HEK293T (cell line): ENCODE results near the gene SLC6A11.

Experiments used
- ARNT ChIP-seq: fragments of 450-650 bp; IDR thresholded peaks from 2 replicates; pipeline ENCODE4 v1.6.1; 2017; ENCODE audit warnings: mild to moderate bottlenecking
- BHLHE40 ChIP-seq: fragments of 450-650 bp; IDR thresholded peaks from 2 replicates; pipeline ENCODE4 v1.6.1; 2016; ENCODE audit warnings: mild to moderate bottlenecking, moderate library complexity, borderline replicate concordance
- ELF4 ChIP-seq: fragments of 450-650 bp; IDR thresholded peaks from 2 replicates; pipeline ENCODE4 v1.6.1; 2017; ENCODE audit warnings: antibody characterized with exemption
- FOXM1 ChIP-seq: fragments of 450-650 bp; IDR thresholded peaks from 2 replicates; pipeline ENCODE4 v1.6.1; 2017; ENCODE audit warnings: mild to moderate bottlenecking, borderline replicate concordance
- L3MBTL2 ChIP-seq: fragments of 450-650 bp; conservative IDR thresholded peaks from 2 replicates; pipeline ENCODE4 v1.6.1; 2016; ENCODE audit warnings: mild to moderate bottlenecking
- LEF1 ChIP-seq: fragments of 450-650 bp; IDR thresholded peaks from 2 replicates; pipeline ENCODE4 v1.6.1; 2017; ENCODE audit warnings: mild to moderate bottlenecking, borderline replicate concordance
- NFRKB ChIP-seq: fragments of 450-650 bp; IDR thresholded peaks from 2 replicates; pipeline ENCODE4 v1.6.1; 2016; ENCODE audit warnings: mild to moderate bottlenecking, moderate library complexity
- SP1 ChIP-seq: fragments of 450-650 bp; IDR thresholded peaks from 2 replicates; pipeline ENCODE4 v1.6.1; 2017
- SUZ12 ChIP-seq: fragments of 450-650 bp; IDR thresholded peaks from 2 replicates; pipeline ENCODE4 v1.6.1; 2016; ENCODE audit warnings: mild to moderate bottlenecking
- TARDBP ChIP-seq: fragments of 450-650 bp; IDR thresholded peaks from 2 replicates; pipeline ENCODE4 v1.6.1; 2016
- TF ChIP-seq, protein P1 (sequence below): fragments of 450-650 bp; IDR thresholded peaks from 2 replicates; pipeline ENCODE4 v1.6.1; 2016

DNA sequence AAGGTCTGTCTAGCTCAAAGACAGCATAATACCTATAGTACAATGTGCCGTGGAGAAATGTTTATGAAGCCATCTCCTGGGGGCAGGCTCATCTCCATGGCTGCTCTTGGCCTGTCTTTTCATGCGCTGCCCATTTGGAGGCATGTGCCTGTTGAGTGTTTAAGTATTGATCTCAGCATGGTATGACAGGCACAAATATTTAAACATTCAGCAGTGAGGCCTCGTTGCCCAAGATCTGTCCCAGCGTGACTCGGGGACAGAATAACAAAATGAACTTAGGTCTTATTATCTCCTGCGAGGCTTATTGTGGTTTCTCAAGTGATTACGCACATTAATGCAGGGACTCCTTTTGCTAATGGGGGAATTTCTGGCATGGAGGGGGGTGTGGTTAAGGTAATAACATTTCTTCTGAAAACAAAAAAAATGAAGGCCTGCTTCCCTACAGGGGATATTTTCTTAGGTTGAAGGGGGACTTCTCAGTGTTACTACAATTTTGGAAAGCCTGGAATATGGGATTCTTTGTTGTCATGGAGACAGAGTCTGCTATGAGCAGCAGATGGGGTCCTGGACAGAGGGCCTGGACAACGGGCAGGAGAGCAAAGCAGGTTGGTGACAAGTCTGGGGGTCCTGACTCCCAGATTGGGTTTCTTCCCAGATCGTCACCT lies 172.1 kb downstream of the SLC6A11 start:
- TF ChIP-seq L3MBTL2, result no peak
- no peak for TF ChIP-seq LEF1
- no peak for TF ChIP-seq ARNT
- TF ChIP-seq ELF4, result no peak
- TF ChIP-seq TARDBP, result no peak
- TF ChIP-seq, protein P1, sequence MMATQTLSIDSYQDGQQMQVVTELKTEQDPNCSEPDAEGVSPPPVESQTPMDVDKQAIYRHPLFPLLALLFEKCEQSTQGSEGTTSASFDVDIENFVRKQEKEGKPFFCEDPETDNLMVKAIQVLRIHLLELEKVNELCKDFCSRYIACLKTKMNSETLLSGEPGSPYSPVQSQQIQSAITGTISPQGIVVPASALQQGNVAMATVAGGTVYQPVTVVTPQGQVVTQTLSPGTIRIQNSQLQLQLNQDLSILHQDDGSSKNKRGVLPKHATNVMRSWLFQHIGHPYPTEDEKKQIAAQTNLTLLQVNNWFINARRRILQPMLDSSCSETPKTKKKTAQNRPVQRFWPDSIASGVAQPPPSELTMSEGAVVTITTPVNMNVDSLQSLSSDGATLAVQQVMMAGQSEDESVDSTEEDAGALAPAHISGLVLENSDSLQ, result no peak
- no peak for TF ChIP-seq NFRKB
- TF ChIP-seq SUZ12, result no peak
- no peak for TF ChIP-seq FOXM1
- TF ChIP-seq SP1, result no peak
- TF ChIP-seq BHLHE40, result no peak
